ENCODE measurements around the gene LMBR1L.

The LMBR1L gene

DNA sequence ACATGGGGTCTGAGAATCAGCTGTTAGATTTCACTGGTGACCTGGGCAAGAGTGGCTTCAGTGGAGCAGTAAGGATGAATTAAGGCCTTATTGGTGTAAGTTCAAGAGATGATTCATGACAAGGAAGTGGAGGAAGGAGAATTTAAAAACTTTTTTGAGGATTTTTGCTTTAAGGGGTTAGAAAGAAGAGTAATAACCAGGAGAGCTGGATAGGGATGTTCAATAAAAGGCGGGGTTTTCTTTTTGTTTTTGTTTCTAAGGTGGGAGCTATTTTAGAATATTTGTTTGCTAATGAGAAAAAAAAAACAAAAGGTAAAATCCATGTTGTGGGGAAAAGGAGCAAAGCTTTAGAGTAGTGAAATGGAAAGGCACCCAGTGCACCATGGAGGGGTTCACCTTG, 35.8 kb upstream of the LMBR1L start:
- Histone ChIP-seq H3K36me3 (ENCODE audit: insufficient read depth) (no peaks in the 10 kb centered on the region), H4K20me1 (ENCODE audit: insufficient read depth) (no peaks in the 10 kb centered on the region), H3K9ac (no peak overlapping the region), H3K4me3 (IDR thresholded peaks at IDR 0.05; ENCODE audit: insufficient read depth, low read depth, low read length) (no peak overlapping the region), H3K79me2 (ENCODE audit: insufficient read depth, low read depth) (no peaks in the 10 kb centered on the region), H2AFZ (ENCODE audit: low read depth) (no peak overlapping the region), H3K27me3 (ENCODE audit: insufficient read depth, low read depth) (no peaks in the 10 kb centered on the region), H3K27ac (no peak overlapping the region), H3K4me2 (no peak overlapping the region), H3K4me1 (ENCODE audit: low read depth, poor library complexity, severe bottlenecking) (no peaks in the 10 kb centered on the region)
- TF ChIP-seq, protein P1, sequence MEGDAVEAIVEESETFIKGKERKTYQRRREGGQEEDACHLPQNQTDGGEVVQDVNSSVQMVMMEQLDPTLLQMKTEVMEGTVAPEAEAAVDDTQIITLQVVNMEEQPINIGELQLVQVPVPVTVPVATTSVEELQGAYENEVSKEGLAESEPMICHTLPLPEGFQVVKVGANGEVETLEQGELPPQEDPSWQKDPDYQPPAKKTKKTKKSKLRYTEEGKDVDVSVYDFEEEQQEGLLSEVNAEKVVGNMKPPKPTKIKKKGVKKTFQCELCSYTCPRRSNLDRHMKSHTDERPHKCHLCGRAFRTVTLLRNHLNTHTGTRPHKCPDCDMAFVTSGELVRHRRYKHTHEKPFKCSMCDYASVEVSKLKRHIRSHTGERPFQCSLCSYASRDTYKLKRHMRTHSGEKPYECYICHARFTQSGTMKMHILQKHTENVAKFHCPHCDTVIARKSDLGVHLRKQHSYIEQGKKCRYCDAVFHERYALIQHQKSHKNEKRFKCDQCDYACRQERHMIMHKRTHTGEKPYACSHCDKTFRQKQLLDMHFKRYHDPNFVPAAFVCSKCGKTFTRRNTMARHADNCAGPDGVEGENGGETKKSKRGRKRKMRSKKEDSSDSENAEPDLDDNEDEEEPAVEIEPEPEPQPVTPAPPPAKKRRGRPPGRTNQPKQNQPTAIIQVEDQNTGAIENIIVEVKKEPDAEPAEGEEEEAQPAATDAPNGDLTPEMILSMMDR (conservative IDR thresholded peaks at IDR 0.05; ENCODE audit: low read depth, low read length), result no peak

DNA sequence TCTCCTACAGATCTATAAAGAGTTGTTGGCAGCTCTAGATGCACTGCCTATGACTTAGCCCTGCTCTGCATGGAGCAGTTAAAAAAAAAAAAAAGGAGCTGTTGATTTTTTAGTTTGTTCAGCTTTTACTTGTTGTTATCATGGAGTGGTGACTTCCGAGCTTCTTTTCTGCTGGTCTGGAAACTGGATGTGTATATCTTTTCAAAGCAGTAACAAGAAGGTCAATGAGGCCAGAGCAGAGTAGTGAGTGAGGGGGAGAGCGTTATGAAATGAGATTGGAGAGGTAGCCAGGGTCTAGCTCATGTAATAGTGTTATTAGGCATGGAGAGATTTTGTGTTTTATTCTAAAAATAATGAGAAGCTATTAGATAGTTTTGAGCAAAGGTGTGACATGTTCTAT, 33.7 kb upstream of the LMBR1L start:
- H3K9ac ChIP-seq, result no peak overlapping the region
- H2AFZ ChIP-seq (ENCODE audit: low read depth), result no peak overlapping the region
- H4K20me1 ChIP-seq (ENCODE audit: insufficient read depth), result no peaks in the 10 kb centered on the region
- H3K27ac ChIP-seq, result no peak overlapping the region
- no peaks in the 10 kb centered on the region for H3K27me3 ChIP-seq (ENCODE audit: insufficient read depth, low read depth)
- no peak overlapping the region for H3K4me3 ChIP-seq (IDR thresholded peaks at IDR 0.05; ENCODE audit: insufficient read depth, low read depth, low read length)
- no peaks in the 10 kb centered on the region for H3K36me3 ChIP-seq (ENCODE audit: insufficient read depth)
- H3K4me1 ChIP-seq (ENCODE audit: low read depth, poor library complexity, severe bottlenecking), result no peaks in the 10 kb centered on the region
- H3K4me2 ChIP-seq, result no peak overlapping the region
- no peaks in the 10 kb centered on the region for H3K79me2 ChIP-seq (ENCODE audit: insufficient read depth, low read depth)
- TF ChIP-seq, protein P1 (conservative IDR thresholded peaks at IDR 0.05; ENCODE audit: low read depth, low read length), result no peak

DNA sequence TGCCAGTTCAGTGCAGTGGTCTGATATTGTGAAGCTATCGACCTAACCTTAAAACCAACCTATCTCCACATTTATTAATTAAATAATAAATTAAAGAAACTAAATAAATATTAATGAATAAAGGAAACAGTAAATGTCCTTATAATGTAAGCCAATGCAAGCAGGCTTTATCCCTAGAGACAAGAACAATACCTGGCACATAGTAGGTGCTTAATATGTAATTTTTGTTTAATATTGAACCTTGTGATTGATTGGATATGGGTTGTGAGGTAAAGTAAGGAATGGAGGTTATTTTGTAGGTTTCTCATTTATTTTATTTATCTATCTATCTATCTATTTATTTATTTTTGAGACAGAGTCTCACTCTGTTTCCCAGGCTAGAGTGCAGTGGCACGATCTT, 28.4 kb upstream of the LMBR1L start:
- H3K79me2 ChIP-seq (ENCODE audit: insufficient read depth, low read depth), result no peaks in the 10 kb centered on the region; the same call in 1 of the 2 replicates
- H3K9ac ChIP-seq, result no peak overlapping the region
- no peaks in the 10 kb centered on the region for H3K27me3 ChIP-seq (ENCODE audit: insufficient read depth, low read depth)
- TF ChIP-seq, protein P1 (conservative IDR thresholded peaks at IDR 0.05; ENCODE audit: low read depth, low read length), result no peak
- H3K36me3 ChIP-seq (ENCODE audit: insufficient read depth), result no peaks in the 10 kb centered on the region
- peaks cover under 1% of the 10 kb centered on the region for H3K4me1 ChIP-seq (ENCODE audit: low read depth, poor library complexity, severe bottlenecking)
- no peaks in the 10 kb centered on the region for H4K20me1 ChIP-seq (ENCODE audit: insufficient read depth)
- H2AFZ ChIP-seq (ENCODE audit: low read depth), result no peak overlapping the region
- no peak overlapping the region for H3K4me2 ChIP-seq
- H3K27ac ChIP-seq, result no peak overlapping the region
- no peak overlapping the region for H3K4me3 ChIP-seq (IDR thresholded peaks at IDR 0.05; ENCODE audit: insufficient read depth, low read depth, low read length)

DNA sequence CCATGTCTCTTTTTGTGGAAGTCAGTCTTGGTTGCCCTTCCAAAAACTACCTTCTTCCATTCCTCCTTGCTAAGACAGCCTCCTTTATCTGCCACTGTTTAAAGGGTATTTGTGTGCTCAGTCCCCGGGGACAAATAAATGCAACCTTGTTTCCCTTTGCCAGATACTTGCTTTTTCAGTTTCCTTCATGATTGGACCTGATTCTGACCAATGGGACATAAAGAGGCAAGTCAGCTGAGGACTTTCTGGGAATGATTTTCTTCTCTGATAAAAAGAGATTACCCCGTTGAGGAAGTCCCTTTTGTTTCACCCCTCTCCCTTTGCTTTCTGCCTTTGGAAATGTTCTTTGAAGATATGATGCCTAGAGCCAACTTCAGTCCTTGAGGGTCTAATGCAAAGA, 27.9 kb upstream of the LMBR1L start:
- Histone ChIP-seq H3K4me2 (no peak overlapping the region), H4K20me1 (ENCODE audit: insufficient read depth) (no peaks in the 10 kb centered on the region), H3K9ac (no peak overlapping the region), H3K4me1 (ENCODE audit: low read depth, poor library complexity, severe bottlenecking) (peaks cover 4% of the 10 kb centered on the region), H3K27ac (no peak overlapping the region), H3K36me3 (ENCODE audit: insufficient read depth) (no peaks in the 10 kb centered on the region), H3K4me3 (IDR thresholded peaks at IDR 0.05; ENCODE audit: insufficient read depth, low read depth, low read length) (no peak overlapping the region), H2AFZ (ENCODE audit: low read depth) (no peak overlapping the region), H3K79me2 (ENCODE audit: insufficient read depth, low read depth) (peaks cover 4% of the 10 kb centered on the region; the same call in 1 of the 2 replicates), H3K27me3 (ENCODE audit: insufficient read depth, low read depth) (no peaks in the 10 kb centered on the region)
- TF ChIP-seq, protein P1 (conservative IDR thresholded peaks at IDR 0.05; ENCODE audit: low read depth, low read length), result no peak
